KMS-11 (cell line): Measurements from ENCODE around the gene TRUB2.

ENCODE experiments used
- H2AFZ ChIP-seq: fragments of 200-600 bp; sonication (generic); 2 replicates; pipeline ENCODE4 v1.6.1; 2016; ENCODE audit warnings: antibody characterized with exemption, mixed run types, low read depth
- H3K27ac ChIP-seq: fragments of 200-600 bp; sonication (generic); 2 replicates; pipeline ENCODE4 v1.6.1; 2016; ENCODE audit warnings: mild to moderate bottlenecking, mixed run types
- H3K27me3 ChIP-seq: fragments of 200-600 bp; sonication (generic); 2 replicates; pipeline ENCODE4 v1.6.1; 2017; ENCODE audit warnings: mild to moderate bottlenecking, low read depth, mixed run types, moderate library complexity; ENCODE audit not compliant: insufficient read depth
- H3K36me3 ChIP-seq: fragments of 200-600 bp; sonication (generic); 2 replicates; pipeline ENCODE4 v1.6.1; 2017; ENCODE audit warnings: mild to moderate bottlenecking, mixed run types; ENCODE audit not compliant: insufficient read depth
- H3K4me1 ChIP-seq: fragments of 200-600 bp; sonication (generic); 2 replicates; pipeline ENCODE4 v1.6.1; 2016; ENCODE audit warnings: mild to moderate bottlenecking, low read depth, mixed run types; ENCODE audit not compliant: poor library complexity, severe bottlenecking
- H3K4me2 ChIP-seq: fragments of 200-600 bp; sonication (generic); 2 replicates; pipeline ENCODE4 v1.7.0; 2016; ENCODE audit warnings: mild to moderate bottlenecking, mixed run types
- H3K4me3 ChIP-seq: fragments of 200-600 bp; sonication (generic); IDR thresholded peaks from 2 replicates; pipeline ENCODE4 v1.6.1; 2017; ENCODE audit warnings: low read depth, low read length, mixed read lengths; ENCODE audit not compliant: insufficient read depth
- H3K79me2 ChIP-seq: fragments of 200-600 bp; sonication (generic); 2 replicates; pipeline ENCODE4 v1.6.1; 2016; ENCODE audit warnings: low read depth, mixed run types; ENCODE audit not compliant: insufficient read depth
- H3K9ac ChIP-seq: fragments of 200-600 bp; sonication (generic); 2 replicates; pipeline ENCODE4 v1.6.1; 2016; ENCODE audit warnings: mild to moderate bottlenecking, mixed run types
- H4K20me1 ChIP-seq: fragments of 200-600 bp; sonication (generic); 2 replicates; pipeline ENCODE4 v1.6.1; 2016; ENCODE audit warnings: mild to moderate bottlenecking, mixed run types; ENCODE audit not compliant: insufficient read depth
- CTCF ChIP-seq: fragments of 200-600 bp; sonication (generic); conservative IDR thresholded peaks from 2 replicates; pipeline ENCODE4 v1.6.1; 2017; ENCODE audit warnings: low read depth, mild to moderate bottlenecking, antibody characterized with exemption, low read length, moderate library complexity, mixed read lengths

TRUB2 gene, protein sequence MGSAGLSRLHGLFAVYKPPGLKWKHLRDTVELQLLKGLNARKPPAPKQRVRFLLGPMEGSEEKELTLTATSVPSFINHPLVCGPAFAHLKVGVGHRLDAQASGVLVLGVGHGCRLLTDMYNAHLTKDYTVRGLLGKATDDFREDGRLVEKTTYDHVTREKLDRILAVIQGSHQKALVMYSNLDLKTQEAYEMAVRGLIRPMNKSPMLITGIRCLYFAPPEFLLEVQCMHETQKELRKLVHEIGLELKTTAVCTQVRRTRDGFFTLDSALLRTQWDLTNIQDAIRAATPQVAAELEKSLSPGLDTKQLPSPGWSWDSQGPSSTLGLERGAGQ

GRCh38 chr9:128322404-128323211, at the start of gene TRUB2, which contains the start of gene COQ4:
Gene TRUB2, minus strand, starts transcription at chr9:128322447. Its CDS starts 39 bp downstream, at chr9:128322408.
Gene COQ4, plus strand, starts transcription at chr9:128322839. Its CDS starts 20 bp downstream, at chr9:128322859.
- no peak within 1 kb of the TSS for H3K4me3 ChIP-seq
- H4K20me1 ChIP-seq, result no peaks in the 10 kb centered on the region
- no peaks in the 10 kb centered on the region for H3K27me3 ChIP-seq
- H3K9ac ChIP-seq, result peak within 1 kb of the TSS; percentile 74
- H3K27ac ChIP-seq, result peak within 1 kb of the TSS; percentile 73
- H2AFZ ChIP-seq, result peak within 1 kb of the TSS; percentile 82
- no peak for TF ChIP-seq CTCF
- H3K79me2 ChIP-seq, result peaks cover 29% of the 10 kb centered on the region
- peaks cover 16% of the 10 kb centered on the region for H3K4me1 ChIP-seq
- no peaks in the 10 kb centered on the region for H3K36me3 ChIP-seq
- peak within 1 kb of the TSS; percentile 86 for H3K4me2 ChIP-seq

GRCh38 chr9:128371630-128372117, 49.4 kb upstream of the TRUB2 start:
- no peaks in the 10 kb centered on the region for H3K27me3 ChIP-seq
- H3K27ac ChIP-seq, result peak overlapping the region; percentile 35; the same call in 1 of the 2 replicates
- H3K4me1 ChIP-seq, result peaks cover 26% of the 10 kb centered on the region
- H3K79me2 ChIP-seq, result peaks cover 45% of the 10 kb centered on the region
- H2AFZ ChIP-seq, result peak overlapping the region; percentile 92
- H3K4me3 ChIP-seq, result peak overlapping the region; percentile 50
- no peak for TF ChIP-seq CTCF
- H3K4me2 ChIP-seq, result peak overlapping the region; percentile 95
- peak overlapping the region; percentile 55; the same call in 1 of the 2 replicates for H3K9ac ChIP-seq
- H4K20me1 ChIP-seq, result no peaks in the 10 kb centered on the region
- H3K36me3 ChIP-seq, result no peaks in the 10 kb centered on the region

- H3K36me3 ChIP-seq, result no peaks in the 10 kb centered on the region
- peak within 1 kb of the TSS; percentile 37; the same call in 1 of the 2 replicates for H3K27ac ChIP-seq
- H3K4me3 ChIP-seq, result peak within 1 kb of the TSS; percentile 50
- H2AFZ ChIP-seq, result peak within 1 kb of the TSS; percentile 92
- no peaks in the 10 kb centered on the region for H3K27me3 ChIP-seq
- H3K4me2 ChIP-seq, result peak within 1 kb of the TSS; percentile 95
- TF ChIP-seq CTCF, result no peak
- peaks cover 41% of the 10 kb centered on the region for H3K79me2 ChIP-seq
- peaks cover 23% of the 10 kb centered on the region for H3K4me1 ChIP-seq
- H3K9ac ChIP-seq, result peak within 1 kb of the TSS; percentile 55
- no peaks in the 10 kb centered on the region for H4K20me1 ChIP-seq
Observed at GRCh38 chr9:128370752-128371629, 48.7 kb upstream of the TRUB2 start, which contains the start of gene URM1. Gene URM1, plus strand, starts transcription at chr9:128371374. Its CDS starts 7 bp downstream, at chr9:128371381.

GRCh38 chr9:128370367-128370751, 48.1 kb upstream of the TRUB2 start:
- peak overlapping the region; percentile 37; the same call in 1 of the 2 replicates for H3K27ac ChIP-seq
- no peaks in the 10 kb centered on the region for H3K27me3 ChIP-seq
- no peaks in the 10 kb centered on the region for H3K36me3 ChIP-seq
- no peak overlapping the region for H3K4me3 ChIP-seq
- TF ChIP-seq CTCF, result no peak
- peak overlapping the region; percentile 88 for H3K4me2 ChIP-seq
- peak overlapping the region; percentile 50; the same call in 1 of the 2 replicates for H3K9ac ChIP-seq
- H4K20me1 ChIP-seq, result no peaks in the 10 kb centered on the region
- H2AFZ ChIP-seq, result peak overlapping the region; percentile 92
- H3K79me2 ChIP-seq, result peaks cover 37% of the 10 kb centered on the region
- H3K4me1 ChIP-seq, result peaks cover 16% of the 10 kb centered on the region
